Daoy (cell line): Measurements from ENCODE around the gene ASXL1. TPM values are rescaled to one million over a fixed set of nuclear protein-coding genes. Genes with fewer than 3 reads are reported as not detected.
"Not testable (repeated sequence)": the region's sequence is repeated elsewhere in the genome, so short reads cannot be mapped to it uniquely, and the experiment has no call there.

Source experiments
- DNase-seq: peaks from one replicate; pipeline ENCODE4 v3.0.0-alpha.2; 2015; ENCODE audit warnings: low read depth
- total RNA-seq: library from RNA; depleted of rRNA; stranded (reverse); fragments of >200 nt; shearing (Covaris generic); gene quantifications from 2 replicates; pipeline ENCODE4 v1.2.3, GENCODE V29; 2014

Gene ASXL1
- total RNA-seq, 1 experiment from 2014 or later: 26.1 TPM

DNA sequence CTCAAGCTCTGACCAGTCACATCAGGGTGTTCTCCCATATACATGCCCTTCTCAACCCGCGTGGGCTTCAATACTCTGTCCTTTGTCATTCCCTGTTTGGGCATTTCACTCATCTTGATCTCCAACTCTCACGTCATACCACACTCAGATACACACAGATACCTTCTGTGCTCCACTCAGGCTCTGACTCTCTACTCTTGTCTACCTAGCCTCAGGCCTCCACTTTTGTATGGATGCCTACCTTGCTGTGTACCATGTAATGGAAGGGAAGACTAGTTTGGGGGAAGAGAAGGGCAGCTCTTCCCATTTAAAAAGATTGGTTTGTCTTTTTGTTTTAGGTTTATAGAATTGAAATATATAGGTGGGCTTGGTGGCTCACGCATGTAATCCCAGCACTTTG, 48.6 kb downstream of the ASXL1 start:
- DNase-seq: no peak

DNA sequence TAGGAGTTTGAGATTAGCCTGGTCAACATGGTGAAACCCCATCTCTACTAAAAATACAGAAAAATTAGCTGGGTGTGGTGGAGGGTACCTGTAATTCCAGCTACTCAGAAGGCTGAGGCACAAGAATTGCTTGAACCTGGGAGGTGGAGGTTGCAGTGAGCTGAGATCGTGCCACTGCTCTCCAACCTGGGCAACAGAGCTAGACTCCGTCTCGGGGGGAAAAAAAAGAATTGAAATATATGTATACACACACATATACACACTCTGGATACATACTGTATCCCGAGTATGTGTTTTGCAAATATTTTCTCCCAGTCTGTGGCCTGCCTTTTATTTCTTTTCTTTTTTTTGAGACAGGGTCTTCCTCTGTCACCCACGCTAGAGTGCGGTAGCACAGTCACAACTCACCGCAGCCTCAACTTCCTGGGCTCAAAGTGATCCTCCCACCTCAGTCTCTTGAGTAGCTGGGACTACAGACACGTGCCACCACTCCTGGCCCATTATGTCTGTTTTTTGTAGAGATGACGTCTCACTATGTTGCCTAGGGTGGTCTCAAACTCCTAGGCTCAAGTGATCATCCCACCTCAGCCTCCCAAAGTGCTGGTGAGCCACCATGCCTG, 49.1 kb downstream of the ASXL1 start:
- not testable (repeated sequence) for DNase-seq

DNA sequence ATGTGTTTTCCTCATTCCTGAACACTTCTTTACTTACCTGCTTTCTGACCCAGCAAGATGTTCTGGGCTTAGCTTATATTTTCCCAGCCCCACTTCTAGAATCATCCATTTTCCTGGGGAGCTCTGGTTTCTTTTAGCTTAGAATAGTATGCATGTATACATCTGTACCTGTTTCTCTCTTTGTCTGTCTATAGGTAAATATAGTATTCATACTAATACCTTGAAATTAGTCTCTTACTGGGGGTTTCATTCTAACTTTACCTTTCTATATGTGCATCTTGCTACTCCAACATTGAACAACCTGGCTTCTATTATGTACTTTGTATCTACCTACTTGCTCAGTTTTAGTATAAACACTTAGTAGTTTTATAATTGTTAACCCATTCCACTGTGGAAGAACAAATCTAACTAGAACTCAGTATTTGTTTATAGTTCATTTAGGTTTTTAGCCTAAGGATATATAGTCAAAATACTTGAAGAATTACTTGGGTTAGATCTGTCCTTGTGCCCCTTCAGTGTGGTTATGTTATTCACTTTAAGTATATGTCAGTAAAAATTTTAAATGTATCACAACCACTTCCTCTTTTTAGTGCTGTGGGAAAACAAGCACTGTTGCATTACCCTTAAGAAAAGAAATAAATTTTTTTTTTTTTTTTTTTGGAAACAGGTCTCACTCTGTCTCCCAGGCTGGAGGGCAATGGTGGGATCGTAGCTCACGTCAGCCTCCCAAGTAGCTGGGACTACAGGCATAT, 54.0 kb downstream of the ASXL1 start:
- DNase-seq: no peak

DNA sequence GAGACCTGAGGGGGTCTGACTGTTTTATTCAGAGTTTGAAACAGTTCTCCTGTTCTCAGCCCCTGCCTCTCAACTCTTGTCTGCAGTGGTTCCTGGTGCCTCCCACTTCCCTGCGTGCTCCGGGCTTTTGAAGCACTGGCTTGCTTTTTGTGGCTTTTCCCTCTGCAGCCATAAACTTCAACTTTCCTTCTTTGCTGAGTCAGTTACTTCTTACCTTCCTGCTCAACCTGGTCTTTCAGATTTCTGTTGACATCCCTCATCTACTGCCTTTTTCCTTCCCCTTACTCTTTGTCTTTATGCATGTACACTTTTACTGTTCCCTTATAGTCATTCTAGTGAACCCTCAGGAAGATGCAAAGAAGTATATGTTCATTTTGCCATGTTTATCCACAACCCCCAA, 57.4 kb downstream of the ASXL1 start:
- DNase-seq: no peak

DNA sequence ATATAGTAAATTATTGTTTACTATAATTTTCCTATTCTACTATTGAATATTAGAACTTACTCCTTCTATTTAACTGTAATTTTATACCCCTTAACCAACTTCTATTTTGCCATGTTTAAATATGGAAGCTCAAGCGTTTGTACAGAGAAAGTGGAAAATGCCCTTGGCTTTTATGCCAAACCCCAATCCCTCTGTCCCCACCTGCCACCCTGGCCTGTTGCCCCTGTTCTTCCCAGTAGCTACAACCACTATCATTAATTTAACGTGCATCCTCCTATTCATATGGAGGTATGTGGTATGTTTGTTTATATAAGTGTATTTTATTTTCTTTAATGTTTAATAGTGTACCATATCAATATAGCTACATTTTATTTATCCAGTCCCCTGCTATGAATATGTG, 58.1 kb downstream of the ASXL1 start:
- DNase-seq: no peak

DNA sequence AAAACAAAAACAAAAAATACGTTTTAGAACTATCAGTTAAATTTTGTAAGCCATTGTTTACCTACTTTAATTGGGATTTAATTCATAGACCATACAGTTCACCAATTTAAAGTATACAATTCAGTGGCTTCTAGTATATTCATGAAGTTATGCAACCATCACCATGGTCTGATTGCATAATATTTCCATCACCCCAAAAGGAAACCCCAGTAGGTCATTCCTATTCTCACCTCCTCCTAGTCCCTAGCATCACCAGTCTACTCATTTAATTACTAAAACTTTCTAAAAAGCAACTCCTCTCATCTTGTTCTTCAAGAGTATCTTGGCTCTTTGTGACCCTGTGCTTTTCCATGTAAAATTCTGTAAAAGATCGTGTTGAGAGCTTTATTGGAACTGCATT, 60.2 kb downstream of the ASXL1 start:
- DNase-seq: no peak

DNA sequence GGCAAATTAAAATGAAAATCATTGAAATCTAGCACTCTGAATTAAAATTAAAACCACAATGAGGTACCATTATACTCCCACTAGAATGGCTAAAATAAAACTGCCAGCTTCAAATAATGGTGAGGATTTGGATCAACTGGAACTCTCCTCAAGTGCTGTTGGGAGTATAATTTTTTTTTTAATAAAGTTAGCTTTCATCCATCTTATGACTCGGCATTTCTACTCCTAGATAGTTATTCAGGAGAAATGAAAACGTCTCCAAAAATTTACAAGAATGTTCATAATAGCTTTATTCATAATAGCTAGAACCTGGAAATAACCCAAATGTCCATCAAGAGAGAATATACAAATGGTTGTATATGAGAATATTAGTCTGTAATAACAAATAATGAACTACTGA, 63.2 kb downstream of the ASXL1 start:
- no peak for DNase-seq

DNA sequence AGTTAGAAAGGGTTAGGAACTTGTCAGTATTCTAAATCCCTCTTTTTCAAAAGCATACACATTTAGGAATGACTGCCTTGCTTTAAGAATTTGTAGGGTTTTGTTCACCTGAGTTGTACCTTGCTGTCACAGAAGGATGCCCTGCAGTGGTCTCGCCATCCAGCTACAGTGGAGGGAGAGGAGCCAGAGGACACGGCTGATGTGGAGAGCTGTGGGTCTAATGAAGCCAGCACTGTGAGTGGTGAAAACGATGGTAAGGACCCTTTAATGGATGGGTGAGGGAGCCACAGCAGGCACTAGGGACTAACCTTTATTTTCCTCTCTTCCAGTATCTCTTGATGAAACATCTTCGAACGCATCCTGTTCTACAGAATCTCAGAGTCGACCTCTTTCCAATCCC, 69.9 kb downstream of the ASXL1 start:
- no peak for DNase-seq

DNA sequence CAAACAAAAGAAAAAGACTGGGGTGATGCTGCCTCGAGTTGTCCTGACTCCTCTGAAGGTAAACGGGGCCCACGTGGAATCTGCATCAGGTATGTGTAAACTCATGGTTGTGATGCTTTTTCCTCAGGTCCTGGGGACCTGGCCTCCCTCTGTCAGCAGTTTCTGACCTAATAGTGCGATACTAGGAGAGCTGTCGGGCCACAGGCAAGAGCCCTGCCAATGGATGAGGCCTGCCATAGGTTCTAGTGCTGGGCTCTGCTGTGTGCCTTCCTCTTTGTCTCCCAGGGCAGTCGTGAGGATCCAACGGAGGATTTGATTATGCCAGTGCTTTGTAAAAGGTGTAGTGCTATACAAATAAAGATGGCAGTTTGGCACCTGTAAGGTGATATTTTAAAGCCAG, 71.2 kb downstream of the ASXL1 start:
- DNase-seq: no peak

DNA sequence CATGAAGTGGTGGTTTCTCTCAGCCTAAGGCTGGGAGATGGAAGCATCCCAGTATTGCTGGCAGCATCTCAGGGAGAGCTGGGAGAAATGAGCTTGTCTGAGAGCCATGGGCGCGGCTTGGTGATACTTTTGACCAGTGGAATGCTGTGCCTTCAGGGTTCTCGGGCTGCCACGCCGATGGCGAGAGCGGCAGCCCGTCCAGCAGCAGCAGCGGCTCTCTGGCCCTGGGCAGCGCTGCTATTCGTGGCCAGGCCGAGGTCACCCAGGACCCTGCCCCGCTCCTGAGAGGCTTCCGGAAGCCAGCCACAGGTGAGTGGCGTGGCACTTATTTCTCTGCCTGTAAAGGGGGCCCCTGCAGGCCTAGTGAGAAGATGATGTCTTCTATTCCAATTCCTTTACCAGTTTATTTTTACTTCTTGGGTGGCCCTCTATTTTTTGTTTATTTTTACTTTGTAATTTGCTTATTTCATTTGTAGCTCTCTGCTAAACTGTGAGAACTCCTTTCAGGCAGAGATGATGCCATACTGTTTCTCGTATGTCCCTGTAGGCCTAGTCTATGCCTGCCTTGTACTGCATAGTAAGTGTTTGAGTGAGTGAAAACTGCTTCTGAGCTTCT, 71.7 kb downstream of the ASXL1 start:
- no peak for DNase-seq

DNA sequence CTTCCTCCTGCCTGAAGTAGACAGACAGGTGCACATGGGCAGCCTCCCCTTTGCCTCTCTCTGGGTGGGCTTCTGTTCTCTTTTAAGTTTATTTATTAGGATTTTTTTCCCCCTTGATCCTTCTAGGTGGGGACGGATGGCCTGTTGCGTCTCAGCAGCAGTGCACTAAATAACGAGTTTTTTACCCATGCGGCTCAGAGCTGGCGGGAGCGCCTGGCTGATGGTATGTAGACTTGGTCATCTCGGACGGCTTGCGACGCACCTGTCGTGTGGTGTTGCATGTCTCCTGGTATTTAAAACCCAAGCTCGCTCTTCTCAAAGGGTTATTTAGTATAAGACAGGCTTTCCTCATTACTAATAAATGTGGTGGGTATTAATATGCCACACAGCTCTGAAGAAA, 73.3 kb downstream of the ASXL1 start:
- no peak for DNase-seq

DNA sequence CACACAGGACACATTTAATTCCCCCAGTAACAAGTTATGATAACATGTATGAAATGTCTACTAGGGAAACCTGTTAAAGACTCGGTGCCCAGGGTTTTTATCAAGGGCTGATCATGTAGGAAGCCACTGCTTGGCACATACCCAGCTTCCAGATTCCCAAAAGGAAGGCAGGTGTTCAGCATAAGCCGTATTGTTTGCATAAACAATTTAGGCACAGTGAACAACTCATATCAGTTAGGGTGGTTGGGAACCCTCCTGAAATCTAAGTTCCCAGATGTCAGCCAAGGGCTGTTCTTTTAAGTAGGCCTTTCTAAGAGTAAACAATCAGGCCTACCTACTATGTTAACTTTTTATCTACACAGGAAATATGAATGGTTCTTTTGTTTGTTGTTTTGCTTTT, 74.1 kb downstream of the ASXL1 start:
- no peak for DNase-seq

DNA sequence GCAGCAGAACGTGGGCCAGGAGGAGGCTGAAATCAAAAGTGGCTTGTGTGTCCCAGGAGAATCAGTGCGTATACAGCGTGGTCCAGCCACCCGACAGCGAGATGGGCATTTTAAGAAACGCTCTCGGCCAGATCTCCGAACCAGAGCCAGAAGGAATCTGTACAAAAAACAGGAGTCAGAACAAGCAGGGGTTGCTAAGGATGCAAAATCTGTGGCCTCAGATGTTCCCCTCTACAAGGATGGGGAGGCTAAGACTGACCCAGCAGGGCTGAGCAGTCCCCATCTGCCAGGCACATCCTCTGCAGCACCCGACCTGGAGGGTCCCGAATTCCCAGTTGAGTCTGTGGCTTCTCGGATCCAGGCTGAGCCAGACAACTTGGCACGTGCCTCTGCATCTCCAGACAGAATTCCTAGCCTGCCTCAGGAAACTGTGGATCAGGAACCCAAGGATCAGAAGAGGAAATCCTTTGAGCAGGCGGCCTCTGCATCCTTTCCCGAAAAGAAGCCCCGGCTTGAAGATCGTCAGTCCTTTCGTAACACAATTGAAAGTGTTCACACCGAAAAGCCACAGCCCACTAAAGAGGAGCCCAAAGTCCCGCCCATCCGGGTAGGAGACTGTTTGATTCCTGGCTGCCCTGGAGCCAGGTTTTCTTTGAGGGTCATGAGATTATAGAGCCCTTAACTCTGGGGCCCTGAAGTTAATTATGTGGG, 75.3 kb downstream of the ASXL1 start:
- DNase-seq: no peak

DNA sequence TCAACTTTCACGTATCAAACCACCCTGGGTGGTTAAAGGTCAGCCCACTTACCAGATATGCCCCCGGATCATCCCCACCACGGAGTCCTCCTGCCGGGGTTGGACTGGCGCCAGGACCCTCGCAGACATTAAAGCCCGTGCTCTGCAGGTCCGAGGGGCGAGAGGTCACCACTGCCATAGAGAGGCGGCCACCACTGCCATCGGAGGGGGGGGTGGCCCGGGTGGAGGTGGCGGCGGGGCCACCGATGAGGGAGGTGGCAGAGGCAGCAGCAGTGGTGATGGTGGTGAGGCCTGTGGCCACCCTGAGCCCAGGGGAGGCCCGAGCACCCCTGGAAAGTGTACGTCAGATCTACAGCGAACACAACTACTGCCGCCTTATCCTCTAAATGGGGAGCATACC, 76.3 kb downstream of the ASXL1 start:
- DNase-seq: no peak

DNA sequence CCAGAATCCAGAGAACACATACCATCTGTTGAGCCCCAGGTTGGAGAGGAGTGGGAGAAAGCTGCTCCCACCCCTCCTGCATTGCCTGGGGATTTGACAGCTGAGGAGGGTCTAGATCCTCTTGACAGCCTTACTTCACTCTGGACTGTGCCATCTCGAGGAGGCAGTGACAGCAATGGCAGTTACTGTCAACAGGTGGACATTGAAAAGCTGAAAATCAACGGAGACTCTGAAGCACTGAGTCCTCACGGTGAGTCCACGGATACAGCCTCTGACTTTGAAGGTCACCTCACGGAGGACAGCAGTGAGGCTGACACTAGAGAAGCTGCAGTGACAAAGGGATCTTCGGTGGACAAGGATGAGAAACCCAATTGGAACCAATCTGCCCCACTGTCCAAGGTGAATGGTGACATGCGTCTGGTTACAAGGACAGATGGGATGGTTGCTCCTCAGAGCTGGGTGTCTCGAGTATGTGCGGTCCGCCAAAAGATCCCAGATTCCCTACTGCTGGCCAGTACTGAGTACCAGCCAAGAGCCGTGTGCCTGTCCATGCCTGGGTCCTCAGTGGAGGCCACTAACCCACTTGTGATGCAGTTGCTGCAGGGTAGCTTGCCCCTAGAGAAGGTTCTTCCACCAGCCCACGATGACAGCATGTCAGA, 77.4 kb downstream of the ASXL1 start:
- DNase-seq: no peak

DNA sequence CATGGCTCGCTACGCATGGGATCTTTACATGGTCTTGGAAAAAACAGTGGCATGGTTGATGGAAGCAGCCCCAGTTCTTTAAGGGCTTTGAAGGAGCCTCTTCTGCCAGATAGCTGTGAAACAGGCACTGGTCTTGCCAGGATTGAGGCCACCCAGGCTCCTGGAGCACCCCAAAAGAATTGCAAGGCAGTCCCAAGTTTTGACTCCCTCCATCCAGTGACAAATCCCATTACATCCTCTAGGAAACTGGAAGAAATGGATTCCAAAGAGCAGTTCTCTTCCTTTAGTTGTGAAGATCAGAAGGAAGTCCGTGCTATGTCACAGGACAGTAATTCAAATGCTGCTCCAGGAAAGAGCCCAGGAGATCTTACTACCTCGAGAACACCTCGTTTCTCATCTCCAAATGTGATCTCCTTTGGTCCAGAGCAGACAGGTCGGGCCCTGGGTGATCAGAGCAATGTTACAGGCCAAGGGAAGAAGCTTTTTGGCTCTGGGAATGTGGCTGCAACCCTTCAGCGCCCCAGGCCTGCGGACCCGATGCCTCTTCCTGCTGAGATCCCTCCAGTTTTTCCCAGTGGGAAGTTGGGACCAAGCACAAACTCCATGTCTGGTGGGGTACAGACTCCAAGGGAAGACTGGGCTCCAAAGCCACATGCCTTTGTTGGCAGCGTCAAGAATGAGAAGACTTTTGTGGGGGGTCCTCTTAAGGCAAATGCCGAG, 78.2 kb downstream of the ASXL1 start:
- DNase-seq: no peak

DNA sequence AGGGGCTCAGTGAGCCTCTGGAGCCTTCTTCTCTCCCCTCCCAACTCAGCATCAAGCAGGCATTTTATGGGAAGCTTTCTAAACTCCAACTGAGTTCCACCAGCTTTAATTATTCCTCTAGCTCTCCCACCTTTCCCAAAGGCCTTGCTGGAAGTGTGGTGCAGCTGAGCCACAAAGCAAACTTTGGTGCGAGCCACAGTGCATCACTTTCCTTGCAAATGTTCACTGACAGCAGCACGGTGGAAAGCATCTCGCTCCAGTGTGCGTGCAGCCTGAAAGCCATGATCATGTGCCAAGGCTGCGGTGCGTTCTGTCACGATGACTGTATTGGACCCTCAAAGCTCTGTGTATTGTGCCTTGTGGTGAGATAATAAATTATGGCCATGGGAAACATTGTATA, 78.8 kb downstream of the ASXL1 start:
- DNase-seq: no peak

DNA sequence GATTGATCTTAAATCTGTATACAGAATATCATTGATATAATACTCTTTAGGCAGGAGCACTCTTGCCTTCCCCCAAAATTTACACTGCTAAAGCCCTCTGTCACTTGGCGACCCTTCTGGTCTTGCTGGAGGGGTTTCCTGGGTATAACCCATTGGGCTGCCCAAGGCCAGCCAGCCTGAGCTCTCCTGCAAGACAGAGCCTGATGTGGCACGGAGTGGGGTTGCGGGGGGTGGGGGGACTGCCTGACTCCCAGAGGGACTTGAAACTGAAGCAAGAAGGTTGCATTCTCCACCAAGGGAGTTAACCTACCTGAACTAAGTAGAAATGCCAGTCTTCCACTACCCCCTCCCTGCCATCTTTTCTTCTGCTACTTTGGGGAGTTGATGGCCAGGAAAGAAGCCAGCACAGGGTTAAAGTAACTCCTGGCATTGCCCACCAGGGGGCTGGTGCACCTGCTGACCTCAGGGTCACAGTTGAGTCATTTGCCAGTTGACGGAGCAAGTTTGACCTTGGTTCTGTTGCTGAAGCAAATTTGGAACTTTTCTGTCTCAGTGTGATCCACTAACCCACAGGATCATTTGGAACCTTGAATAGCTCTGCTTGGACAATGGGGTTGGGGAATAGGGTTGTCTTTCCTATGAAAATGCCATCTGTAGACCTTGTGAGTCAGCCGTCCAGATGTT, 79.4 kb downstream of the ASXL1 start:
- no peak for DNase-seq

DNA sequence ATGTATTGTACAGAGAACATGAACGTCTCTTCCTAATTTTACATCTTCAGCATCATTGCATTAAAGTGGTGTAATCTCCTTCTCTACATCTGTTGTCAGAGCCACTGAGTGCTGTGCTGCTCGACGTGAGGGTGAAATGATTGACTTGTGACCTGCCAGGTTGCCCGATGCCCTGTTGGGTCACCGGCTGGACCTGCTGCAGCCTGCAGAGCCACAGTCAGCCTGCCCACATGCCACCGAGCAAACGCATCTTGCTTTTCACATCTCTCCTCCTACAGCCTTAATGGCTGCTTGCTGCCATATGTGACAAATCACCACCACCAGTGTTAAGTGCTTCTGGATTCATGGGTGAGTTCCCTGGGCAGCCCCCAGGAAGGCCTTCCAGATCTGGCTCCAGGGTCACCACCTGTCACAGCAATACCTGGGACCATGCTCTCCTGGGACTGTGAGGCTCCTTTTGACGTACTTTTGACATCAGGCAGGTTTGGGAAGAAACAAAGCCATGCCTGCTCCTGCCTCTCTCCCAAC, 80.3 kb downstream of the ASXL1 start:
- no peak for DNase-seq

DNA sequence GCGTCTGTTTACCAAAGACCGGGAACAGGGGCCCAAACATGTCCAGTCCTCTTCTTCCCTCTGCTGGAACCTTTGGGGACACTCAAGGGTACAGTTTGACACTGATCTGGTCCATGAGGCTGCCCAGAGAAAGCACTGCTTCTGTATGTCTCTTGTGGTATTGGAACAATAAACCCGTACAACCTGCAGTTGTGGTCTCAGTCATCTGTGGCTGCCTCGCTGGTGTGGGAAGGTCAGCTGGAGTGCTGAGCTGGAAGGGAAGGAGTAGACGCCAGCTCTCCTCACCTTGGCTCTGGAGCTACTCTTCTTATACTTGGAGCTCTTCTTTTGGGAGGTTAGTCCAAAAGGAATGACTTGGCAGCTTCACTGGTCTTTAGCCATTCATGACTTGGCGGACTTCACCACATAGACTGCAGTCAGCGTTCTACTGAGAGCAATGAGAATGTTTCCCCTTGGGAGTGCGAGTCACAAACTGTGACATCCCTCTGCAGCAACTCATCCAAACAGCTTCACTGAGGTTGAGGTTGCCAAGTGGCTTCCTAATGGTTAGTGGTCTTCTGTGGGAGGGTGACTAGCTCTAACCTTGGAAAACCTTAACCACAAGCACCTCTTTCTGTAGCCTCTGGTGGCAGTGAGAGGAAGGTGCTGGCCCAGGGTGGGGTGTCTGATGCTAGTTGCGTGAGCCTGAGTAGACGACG, 81.2 kb downstream of the ASXL1 start:
- DNase-seq: peak; percentile 24
